Tongue (tissue), 2 donors: ENCODE measurements around the gene S100A16. TPM values are rescaled to one million over a fixed set of nuclear protein-coding genes. Genes with fewer than 3 reads are reported as not detected.
"Not testable (repeated sequence)": the region's sequence is repeated elsewhere in the genome, so short reads cannot be mapped to it uniquely, and the experiment has no call there.

ENCODE experiments used
- DNase-seq: peaks from one replicate; pipeline ENCODE4 v3.0.0-alpha.2; 2015
- total RNA-seq: library from RNA; depleted of rRNA; stranded (reverse); fragments of >200 nt; gene quantifications from one replicate; pipeline ENCODE4 v1.2.3, GENCODE V29; 2014

The S100A16 gene, protein sequence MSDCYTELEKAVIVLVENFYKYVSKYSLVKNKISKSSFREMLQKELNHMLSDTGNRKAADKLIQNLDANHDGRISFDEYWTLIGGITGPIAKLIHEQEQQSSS
- total RNA-seq: 76.2 TPM

DNA sequence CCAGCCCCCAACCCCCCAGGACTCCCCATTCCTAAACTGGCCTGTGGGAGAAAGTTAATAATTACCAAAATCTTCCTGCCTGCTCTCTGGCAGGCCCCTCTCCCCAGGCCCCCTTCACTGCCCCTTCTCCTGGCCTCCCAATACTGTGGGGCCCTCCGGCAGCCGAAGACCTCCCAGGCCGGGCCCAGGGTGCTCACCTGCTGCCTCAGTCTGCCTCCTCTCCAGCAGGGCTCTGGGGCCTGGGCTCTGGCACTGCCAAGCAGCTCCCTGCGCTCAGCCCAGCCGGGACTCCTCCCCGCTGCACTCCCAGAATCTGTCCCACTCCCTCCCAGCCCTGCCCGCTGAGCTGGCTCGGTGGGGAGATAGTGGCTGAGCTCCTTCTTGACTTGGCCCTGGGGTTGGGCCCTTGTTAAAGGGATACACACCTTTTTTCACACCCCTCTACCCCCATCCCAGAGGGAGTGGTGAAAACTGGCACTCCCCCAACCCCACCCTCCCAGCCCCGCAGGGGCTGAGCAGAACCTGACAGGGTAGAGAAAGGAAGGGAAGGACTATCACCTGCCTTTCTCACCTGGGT lies at the start of gene S100A16:
S100A16 (minus strand) TSS at position 383 of the 577 bp plus-strand sequence. CDS start 4,986 bp downstream, outside the sequence.
- peak; percentile 79 for DNase-seq

DNA sequence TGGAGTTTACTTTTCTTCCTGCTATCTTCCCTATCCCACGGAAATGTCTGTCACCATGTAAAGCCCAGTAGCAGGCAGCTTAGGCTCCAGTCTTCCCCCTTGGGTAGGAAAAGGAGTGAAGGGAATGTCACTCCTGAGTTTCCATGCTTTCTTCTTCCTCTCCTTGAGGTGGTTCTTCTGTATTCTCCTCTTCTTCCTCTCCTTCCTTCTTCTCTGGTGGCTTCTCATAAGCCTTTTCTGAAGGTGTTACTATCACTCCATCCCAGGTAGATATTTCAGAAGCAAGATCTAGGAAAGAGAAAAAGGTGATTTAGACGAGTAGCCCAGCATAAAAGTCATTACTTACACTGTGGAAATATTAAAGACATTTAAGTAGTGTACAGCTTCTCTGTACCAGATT lies 49.3 kb upstream of the S100A16 start:
- DNase-seq: no peak

DNA sequence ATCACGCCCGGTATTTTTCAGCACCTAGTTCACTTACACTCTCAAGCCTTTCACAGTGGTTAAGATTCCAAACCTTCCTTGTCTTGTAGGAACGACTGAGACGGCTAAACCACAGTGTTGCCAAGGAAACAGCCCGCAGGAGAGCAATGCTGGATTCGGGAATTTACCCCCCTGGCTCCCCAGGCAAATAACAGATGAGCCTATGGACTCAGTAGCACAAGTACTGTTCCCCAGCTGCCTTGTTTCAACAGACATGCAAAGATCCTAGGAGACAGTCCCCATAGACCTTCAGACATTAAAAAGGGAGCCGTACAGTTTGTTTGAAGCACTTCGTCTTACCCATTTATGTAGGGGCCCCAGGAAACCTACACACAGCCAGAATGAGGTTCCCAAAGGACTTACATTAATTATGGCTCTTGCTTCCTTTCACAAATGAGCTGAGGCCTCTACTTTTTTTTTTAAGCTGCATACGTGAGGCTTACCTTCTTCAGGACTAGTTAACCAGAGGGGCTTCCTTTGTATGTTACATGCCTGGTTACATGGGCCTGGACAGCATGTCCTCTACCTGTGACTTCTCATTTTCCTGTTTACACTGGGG lies 48.3 kb upstream of the S100A16 start:
- no peak for DNase-seq

DNA sequence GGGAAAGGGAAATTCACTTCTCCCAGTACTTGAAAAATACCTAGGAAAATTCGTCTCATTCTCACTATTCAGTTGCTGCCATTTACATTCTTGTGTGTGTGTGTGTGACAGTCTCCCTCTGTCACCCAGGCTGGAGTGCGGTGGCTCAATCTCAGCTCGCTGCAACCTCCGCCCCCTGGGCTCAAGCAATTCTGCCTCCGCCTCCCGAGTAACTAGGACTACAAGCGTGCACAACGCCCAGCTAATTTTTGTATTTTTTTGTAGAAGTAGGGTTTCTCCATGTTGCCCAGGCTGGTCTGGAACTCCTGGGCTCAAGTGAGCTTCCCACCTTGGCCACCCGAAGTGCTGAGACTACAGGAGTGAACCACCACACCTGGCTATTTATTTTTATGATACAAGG lies 46.7 kb upstream of the S100A16 start:
- DNase-seq: no peak

DNA sequence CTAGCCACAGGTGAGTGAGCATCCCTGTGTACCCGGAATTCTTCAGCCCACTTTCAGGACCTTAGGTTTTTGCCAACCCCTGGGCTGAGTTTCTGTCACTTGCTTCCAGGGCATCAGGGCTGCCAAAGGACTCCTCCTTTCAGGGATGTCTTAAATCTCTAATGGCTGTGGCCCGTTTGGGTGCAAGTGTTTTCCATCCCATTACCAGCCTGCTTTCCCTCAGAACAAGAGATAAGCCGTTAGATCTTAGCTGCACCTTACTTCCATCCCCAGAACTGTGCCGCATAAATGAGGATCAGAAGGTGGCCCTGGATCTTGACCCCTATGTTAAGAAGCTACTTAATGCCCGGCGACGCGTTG lies 46.2 kb upstream of the S100A16 start:
- no peak for DNase-seq

DNA sequence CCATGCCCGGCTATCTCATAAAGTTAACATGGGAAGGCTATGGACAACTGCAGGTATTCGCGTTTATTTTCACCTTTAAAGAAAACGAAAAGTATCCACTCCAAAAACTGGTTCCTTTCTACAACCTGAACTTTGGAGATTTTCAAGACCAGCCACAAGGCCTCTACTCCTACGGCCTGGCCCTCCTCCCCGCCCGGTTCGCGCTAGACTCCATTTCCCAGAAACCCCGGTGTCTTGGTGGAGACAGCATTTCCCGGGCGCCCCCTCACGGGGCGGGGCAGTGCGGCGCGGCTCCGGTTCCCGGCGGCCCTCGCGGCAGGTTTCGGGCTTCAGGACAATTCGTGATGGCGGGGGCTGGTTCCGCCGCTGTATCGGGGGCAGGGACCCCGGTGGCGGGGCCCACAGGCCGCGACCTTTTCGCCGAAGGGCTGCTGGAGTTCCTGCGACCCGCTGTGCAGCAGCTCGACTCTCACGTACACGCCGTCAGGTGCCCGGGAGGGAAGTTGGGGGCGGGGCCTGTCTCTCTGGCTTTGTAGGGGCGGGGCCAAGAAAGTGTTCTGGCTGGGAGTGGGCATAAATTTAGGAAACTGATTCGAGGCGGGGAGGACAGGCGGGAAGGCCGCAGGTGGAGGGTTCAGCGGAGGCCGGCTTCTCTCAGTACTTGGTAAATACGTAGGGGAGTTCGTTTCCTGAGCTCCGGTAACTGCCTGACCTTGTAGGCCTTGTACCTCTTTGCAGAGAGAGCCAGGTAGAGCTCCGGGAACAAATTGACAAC lies 45.6 kb upstream of the S100A16 start, which contains the start of gene SNAPIN:
SNAPIN (plus strand) TSS at position 304 of the 775 bp plus-strand sequence; CDS start at position 345, 41 bp downstream.
- DNase-seq: peak; percentile 97

DNA sequence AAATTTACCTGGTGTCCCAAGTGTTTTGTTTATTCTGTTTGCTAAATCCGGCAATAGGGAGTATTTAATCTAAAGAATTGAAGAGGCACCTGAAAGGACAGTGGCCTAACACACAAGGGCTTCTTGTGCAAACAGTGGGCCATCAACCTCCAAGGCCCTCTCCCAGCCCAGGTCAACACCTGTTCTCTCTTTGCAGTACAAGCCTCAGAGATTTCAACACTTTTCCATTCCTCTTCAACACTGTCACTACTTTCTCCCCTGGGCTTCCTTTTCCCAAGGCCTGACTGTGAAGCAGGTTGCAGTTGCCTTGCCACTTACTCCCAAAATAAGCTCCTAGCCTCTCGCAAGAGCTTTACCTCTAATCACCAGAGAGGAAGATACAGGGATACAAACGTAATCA lies 42.4 kb upstream of the S100A16 start:
- no peak for DNase-seq

DNA sequence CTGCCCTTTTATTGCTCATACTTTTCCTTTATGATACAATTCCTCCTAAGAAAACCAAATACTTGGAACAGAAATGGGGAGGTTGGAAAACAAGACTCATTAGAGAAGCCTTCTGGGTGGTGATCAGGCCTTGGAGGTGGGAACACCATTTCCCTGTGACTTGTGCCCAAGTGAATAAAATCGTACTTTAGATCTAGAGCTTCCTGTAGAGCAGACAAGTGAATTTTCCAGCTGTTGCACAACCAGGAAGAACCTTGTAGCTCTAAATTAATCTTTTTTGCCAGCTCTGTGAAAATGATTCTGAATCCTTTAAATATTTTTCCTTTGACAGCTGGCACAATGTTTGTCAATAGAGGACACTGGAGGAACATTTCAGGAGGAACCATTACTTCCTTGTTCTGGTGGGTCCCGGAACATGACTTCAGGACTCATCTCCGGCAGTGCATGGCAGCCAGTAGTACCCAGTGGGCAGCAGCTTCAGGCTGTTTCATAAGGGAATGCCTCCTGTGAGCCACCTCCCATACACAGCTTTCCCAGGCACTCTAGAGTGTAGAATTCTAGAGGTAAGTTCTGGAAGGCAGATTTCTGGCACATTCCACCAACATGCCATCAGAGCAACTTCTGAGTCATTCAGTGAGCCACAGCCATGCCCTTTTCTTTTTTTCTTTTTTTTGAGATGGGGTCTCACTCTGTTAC lies 40.0 kb upstream of the S100A16 start:
- no peak for DNase-seq

DNA sequence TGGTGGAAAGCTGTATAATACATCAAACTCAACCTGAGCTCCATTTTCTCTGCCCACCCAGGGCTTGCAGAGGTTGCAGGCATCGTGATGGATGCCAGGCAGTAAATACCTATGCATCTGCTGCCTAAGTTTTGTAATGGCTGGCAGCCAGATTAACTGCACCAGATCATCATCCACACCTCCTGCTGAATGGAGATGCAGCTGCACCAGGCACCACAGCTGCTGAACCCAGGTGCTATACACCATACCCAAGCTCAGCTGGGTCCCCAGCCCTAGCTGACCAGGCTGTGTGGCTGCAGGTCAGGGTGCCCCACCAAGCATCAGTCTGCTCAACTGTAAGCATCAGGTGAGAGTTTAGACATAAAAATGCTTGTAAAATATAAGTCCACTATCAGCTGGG lies 38.8 kb upstream of the S100A16 start:
- no peak for DNase-seq

DNA sequence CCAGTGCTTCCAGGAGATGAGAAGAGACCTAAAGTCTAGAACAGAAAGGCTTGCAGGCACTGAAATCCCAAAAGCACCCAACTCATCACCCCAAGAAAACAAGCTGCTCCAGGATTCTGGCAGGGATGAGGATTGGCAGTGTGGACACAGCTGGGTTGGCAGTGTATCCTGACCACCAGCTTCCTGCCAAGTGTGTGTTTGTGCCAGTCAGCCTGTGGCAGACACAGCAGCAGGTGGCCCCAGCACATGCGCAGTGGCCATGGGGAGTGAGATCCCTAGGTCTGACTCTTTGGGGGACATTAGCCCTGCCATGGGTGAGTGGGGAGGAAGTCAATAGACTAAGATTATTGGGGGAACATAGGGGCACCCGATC lies 36.9 kb upstream of the S100A16 start:
- DNase-seq: peak; percentile 91

DNA sequence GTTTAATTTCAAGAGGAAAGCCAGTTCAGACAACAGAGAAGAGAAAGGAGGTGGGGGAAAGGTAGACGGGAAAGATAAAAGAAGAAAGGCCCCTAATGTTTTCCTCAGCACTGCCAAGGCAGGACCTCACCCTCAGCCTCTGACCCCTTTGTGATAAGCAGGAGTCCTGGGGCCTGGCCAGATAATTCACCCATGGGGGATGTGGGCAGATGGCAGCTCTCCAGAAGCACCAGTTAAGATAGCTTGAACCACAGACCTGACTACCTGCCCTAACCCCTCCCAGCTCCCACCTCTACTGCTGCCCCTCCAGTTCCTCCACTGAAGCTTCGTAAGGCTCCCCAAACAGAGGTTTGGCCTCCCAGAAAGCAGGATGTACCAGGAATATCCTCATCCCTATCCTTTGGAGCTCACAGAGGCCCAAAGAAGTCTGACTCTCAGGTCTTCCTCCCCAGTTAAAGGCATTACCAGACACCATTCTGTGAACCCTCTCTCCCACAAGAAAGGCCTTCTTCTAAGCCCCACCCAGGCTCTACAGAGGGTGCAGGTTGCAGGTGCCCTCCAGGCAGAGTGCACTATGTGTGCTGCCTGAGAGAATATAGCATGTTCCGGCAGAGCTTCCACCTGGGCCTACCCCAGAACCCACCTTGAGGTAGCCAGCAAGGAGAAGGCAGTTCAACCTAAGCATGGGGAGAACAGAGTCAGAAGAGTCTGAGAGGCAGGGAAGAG lies 36.4 kb upstream of the S100A16 start:
- DNase-seq: no peak

DNA sequence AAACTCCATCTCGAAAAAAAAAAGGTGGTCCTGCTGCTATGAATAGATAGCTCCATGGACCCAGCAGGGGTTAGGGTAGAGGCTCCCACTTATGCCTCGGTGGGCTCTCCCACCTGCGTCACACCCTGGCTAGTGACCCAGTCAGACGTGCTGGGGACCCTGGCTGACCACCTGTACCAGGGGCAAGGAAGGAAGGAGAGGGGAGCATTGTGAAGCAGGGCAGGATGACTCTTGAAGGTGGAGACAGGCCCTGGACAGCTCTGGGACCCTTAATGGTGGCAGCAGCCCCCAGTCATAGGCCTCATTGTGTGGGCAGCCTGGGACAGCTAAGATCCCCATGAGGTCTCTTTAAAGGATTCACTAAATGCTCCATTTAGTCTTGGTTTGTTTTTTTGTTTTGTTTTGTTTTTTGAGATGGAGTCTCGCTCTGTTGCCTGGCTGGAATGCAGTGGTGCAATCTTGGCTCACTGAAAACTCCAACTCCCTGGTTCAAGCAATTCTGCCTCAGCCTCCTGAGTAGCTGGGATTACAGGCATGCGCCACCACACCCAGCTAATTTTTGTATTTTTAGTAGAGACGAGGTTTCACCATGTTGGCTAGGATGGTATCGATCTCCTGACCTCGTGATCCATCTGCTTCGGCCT lies 35.2 kb upstream of the S100A16 start:
- no peak for DNase-seq

DNA sequence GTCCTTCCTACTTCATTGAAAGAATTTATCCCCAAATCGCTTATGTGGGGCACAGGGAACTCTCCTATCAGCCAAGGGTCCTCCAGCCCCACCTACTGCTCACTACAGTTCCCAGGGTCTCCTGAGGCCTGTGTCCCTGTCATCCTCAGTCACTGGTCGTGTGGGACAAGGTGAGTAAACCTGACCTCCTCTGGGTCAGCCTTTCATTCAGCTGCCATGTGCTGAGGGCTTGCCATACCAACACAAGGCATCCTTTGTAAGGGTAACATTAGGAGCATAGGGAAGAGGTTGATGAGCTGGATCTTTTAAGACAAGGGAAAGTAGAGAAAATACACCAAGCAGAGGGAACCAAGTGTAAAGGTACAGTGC lies 34.4 kb upstream of the S100A16 start:
- no peak for DNase-seq

DNA sequence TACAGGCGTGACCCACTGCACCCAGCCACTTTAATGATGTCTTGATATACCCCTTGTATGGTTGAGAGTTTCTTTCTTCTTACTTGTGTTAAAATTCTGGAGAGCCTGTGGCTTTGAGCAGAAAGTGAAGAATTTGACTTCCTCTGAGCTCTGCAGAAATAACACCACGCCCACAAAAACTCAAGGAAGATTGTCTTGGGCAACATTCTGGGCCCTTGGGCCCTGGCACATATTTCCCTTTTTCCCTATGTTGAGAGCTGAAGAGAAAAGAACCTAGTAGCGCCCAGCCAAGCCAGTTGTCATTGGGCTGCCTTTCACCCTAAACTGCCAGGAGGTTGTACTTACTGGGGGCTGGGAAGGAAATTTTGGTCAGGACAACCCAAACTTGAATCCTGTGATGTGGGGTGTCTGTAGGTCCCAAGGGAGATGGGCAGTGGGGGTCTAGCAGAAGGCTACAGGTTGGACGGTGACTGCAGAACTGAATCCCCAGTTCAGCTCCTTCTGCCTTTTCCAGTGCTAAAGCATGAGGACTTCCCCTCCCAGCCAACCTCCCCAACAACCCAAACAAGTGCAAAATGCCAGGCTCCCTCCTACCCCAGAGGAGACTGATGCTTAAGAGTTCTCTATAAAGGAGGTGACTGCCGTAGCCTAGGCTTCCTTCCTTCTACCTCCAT lies 33.9 kb upstream of the S100A16 start:
- DNase-seq: no peak

DNA sequence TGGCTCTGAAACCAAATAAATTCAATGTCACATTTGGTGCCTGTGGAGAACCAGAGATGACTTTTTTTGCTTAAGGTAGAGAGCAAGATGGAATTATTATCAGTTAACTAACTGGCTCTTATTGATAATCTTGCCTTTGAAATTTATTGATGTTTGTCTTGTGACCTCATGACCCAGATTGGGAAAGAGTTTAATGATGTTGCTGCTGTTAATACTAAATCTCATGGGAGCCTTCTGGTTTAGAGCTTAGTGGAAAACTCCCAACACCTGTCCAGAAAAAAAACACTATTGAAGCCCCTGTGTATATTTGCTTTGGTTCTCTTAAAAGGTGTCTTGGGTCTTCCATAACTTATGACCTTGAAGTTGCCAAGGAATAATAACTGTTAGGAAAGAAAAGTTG lies 30.9 kb upstream of the S100A16 start:
- DNase-seq: no peak

DNA sequence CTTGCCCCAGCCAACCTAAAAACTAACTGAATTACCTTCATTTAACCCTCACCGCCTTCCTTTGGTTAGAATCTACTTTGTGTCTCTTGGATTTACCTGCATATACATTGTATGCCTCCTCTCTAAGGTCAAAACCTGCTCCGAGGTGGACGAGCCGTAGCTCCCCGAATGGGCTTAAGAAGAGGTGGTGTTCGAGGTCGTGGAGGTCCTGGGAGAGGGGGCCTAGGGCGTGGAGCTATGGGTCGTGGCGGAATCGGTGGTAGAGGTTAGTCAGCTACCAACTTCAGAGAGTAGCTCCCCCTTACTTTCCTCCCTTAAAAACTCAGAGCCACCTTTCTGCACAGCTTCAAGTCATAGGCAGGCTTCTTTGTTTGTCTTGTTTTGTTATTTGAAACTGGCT lies 30.2 kb upstream of the S100A16 start:
- no peak for DNase-seq

DNA sequence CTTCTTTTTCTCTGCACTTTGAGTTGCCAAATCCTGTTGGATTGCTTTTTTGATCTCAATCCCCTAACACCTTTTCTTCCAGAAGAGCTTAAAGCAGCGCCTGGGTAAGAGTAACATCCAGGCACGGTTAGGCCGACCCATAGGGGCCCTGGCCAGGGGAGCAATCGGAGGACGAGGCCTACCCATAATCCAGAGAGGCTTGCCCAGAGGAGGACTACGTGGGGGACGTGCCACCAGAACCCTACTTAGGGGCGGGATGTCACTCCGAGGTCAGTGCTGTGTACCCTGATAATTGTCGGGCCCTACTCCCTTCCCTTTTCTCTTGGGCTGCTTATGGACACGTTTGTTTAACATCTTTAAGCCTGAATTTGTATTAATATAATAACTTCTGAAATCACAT lies 29.2 kb upstream of the S100A16 start:
- DNase-seq: no peak

DNA sequence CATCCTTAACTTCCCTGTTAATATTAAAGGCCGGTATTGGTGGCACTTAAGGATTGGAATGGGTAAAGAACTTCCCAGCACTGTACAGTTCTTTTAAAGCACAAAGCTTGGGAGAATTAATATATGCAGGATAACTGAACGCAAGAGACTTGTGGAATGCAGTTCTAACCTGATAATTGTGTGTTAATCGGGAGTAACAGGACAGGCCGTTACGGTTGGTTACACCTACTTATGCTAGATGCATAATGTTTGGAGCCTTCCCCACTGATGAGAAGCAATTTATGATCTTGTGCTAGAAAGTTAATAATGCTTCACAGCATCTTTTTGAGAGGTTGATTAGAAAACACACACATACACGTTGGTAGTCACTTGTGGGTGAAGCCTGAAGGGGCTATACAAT lies 27.9 kb upstream of the S100A16 start:
- DNase-seq: no peak

DNA sequence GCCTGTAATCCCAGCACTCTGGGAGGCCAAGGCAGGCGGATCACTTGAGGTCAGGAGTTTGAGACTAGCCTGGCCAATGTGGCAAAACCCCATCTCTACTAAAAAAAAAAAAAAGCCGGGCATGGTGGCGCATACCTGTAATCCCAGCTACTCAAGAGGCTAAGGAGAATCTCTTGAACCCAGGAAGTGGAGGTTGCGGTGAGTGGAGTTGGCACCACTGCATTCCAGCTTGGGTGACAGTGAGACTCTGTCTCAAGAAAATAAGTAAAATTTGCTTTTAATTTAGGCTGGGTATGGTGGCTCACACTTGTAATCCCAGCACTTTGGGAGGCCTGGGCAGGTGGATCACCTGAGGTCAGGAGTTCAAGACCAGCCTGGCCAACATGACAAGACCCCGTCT lies 27.3 kb upstream of the S100A16 start:
- not testable (repeated sequence) for DNase-seq

DNA sequence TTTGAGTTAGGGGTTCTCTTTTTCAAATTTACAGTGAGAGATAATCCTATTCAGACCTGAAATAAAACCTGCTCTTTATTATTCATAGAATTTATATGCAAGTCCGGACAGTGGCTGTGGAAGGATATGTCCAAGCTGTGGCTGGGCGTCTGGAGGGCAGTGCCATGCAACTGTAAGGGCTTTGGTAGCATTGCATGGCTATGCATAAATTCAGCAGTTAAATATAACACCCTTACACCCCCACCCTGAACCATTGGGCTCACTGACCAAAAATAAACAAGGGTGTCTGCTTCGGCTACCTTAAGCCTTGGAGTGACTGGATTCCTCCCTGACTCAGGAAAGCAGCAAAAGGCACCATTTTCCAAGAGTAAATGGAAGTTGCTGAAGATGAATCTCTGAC lies 26.3 kb upstream of the S100A16 start:
- DNase-seq: no peak

DNA sequence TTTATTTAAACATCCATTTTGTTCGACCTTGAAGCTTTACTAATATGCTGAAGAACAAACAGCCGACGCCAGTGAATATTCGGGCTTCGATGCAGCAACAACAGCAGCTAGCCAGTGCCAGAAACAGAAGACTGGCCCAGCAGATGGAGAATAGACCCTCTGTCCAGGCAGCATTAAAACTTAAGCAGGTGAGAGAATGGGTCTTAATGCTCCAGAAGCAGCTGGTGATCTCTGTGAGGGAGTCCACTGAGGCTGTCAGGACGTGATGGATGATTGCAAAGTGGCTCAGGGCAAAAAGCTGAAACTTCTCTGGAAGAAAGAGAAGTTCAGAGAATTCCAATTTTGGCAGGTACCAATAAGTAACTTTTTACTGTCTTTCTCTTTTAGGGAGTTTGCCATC lies 25.3 kb upstream of the S100A16 start:
- DNase-seq: no peak
